ENCODE data around the gene HOXD3. TPM values are rescaled to one million over a fixed set of nuclear protein-coding genes. Genes with fewer than 3 reads are reported as not detected.

Gene HOXD3
- 5.0 and 10.9 TPM in 2 replicates for total RNA-seq (2014; rRNA removed; shearing (Covaris generic))

- DNase-seq (ENCODE audit: low read depth) = peak; percentile 42
Measured at GRCh38 chr2:176156807-176157498, at the start of gene HOXD3. Gene HOXD3, plus strand, starts transcription at chr2:176157307. Its CDS starts 11,808 bp downstream, at chr2:176169115.

GRCh38 chr2:176107731-176108181 is 49.4 kb upstream of the HOXD3 start:
- DNase-seq (ENCODE audit: low read depth) = peak; percentile 47

- no peak for DNase-seq (ENCODE audit: low read depth)
Measured at GRCh38 chr2:176109192-176109901, 47.8 kb upstream of the HOXD3 start.

GRCh38 chr2:176109946-176110345 is 47.2 kb upstream of the HOXD3 start:
- DNase-seq (ENCODE audit: low read depth) = no peak

GRCh38 chr2:176110415-176111308 is 46.4 kb upstream of the HOXD3 start:
- no peak for DNase-seq (ENCODE audit: low read depth)

GRCh38 chr2:176111309-176111663 is 45.8 kb upstream of the HOXD3 start:
- peak; percentile 69 for DNase-seq (ENCODE audit: low read depth)

- DNase-seq (ENCODE audit: low read depth) = no peak
Measured at GRCh38 chr2:176111846-176112374, 45.2 kb upstream of the HOXD3 start.

GRCh38 chr2:176112375-176113302 is 44.5 kb upstream of the HOXD3 start:
- DNase-seq (ENCODE audit: low read depth) = no peak

- no peak for DNase-seq (ENCODE audit: low read depth)
Measured at GRCh38 chr2:176114120-176114929, 42.8 kb upstream of the HOXD3 start.

- no peak for DNase-seq (ENCODE audit: low read depth)
Measured at GRCh38 chr2:176114930-176115625, 42.0 kb upstream of the HOXD3 start.

- DNase-seq (ENCODE audit: low read depth) = peak; percentile 60
Measured at GRCh38 chr2:176115883-176116813, 41.0 kb upstream of the HOXD3 start, which contains the start of gene HOXD10. Gene HOXD10, plus strand, starts transcription at chr2:176116778. Its CDS starts 56 bp downstream, at chr2:176116834.

- no peak for DNase-seq (ENCODE audit: low read depth)
Measured at GRCh38 chr2:176117162-176117822, 39.8 kb upstream of the HOXD3 start.

GRCh38 chr2:176117823-176118371 is 39.2 kb upstream of the HOXD3 start:
- no peak for DNase-seq (ENCODE audit: low read depth)

- DNase-seq (ENCODE audit: low read depth) = peak; percentile 39
Measured at GRCh38 chr2:176118601-176119339, 38.3 kb upstream of the HOXD3 start.

GRCh38 chr2:176120364-176121189 is 36.5 kb upstream of the HOXD3 start:
- DNase-seq (ENCODE audit: low read depth) = no peak
